Parathyroid adenoma (tissue), 2 donors: ENCODE measurements around the gene HOXB6.

Experiments
- H2AFZ ChIP-seq: fragments of 300-600 bp; sonication (generic); one replicate; pipeline ENCODE4 v1.7.0; 2017; ENCODE audit warnings: antibody characterized with exemption, mild to moderate bottlenecking
- H3K27ac ChIP-seq: fragments of 300-600 bp; sonication (generic); one replicate; pipeline ENCODE4 v1.7.0; 2017
- H3K27me3 ChIP-seq: fragments of 300-600 bp; sonication (generic); one replicate; pipeline ENCODE4 v1.7.0; 2017; ENCODE audit warnings: low read length; ENCODE audit not compliant: control insufficient read depth, insufficient read depth
- H3K36me3 ChIP-seq: fragments of 300-600 bp; sonication (generic); one replicate; pipeline ENCODE4 v1.7.0; 2017; ENCODE audit warnings: low read length; ENCODE audit not compliant: control insufficient read depth, insufficient read depth
- H3K4me1 ChIP-seq: fragments of 300-600 bp; sonication (generic); one replicate; pipeline ENCODE4 v1.7.0; 2017; ENCODE audit warnings: control low read depth
- H3K4me2 ChIP-seq: fragments of 300-600 bp; sonication (generic); one replicate; pipeline ENCODE4 v1.7.0; 2017; ENCODE audit warnings: low read length
- H3K4me3 ChIP-seq: fragments of 300-600 bp; sonication (generic); one replicate; pipeline ENCODE4 v1.7.0; 2017; ENCODE audit warnings: low read depth, low read length
- H3K79me2 ChIP-seq: fragments of 300-600 bp; sonication (generic); one replicate; pipeline ENCODE4 v1.7.0; 2017; ENCODE audit warnings: control low read depth
- H3K9ac ChIP-seq: fragments of 300-600 bp; sonication (generic); one replicate; pipeline ENCODE4 v1.7.0; 2017; ENCODE audit warnings: mild to moderate bottlenecking
- H3K9me3 ChIP-seq: fragments of 300-600 bp; sonication (generic); one replicate; pipeline ENCODE4 v1.7.0; 2017; ENCODE audit warnings: low read length; ENCODE audit not compliant: control insufficient read depth
- TF ChIP-seq, protein P1 (sequence below): fragments of 300-600 bp; sonication (generic); IDR thresholded peaks from one replicate; pipeline ENCODE4 v1.7.0; 2017; ENCODE audit warnings: antibody characterized with exemption, mild to moderate bottlenecking
- donor health status: primary hyperparathyroidism.

HOXB6 gene

DNA sequence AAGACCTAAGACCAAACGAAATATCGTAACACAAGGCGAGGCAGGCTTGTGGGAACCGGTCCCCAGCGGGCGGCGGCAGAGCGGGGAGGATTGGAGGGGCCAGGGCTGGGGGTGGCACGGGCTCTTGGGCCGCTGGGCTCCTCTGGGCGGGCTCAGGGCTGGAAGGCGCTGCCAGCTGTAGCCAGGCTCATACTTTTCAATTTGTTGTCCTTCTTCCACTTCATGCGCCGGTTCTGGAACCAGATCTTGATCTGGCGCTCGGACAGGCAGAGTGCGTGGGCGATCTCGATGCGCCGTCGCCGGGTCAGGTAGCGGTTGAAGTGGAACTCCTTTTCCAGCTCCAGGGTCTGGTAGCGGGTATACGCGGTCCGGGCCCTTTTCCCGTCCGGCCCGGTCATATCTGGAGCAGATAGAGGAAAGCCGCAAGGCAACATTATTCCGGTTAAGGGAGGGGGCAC lies 12.7 kb downstream of the HOXB6 start:
- TF ChIP-seq, protein P1, sequence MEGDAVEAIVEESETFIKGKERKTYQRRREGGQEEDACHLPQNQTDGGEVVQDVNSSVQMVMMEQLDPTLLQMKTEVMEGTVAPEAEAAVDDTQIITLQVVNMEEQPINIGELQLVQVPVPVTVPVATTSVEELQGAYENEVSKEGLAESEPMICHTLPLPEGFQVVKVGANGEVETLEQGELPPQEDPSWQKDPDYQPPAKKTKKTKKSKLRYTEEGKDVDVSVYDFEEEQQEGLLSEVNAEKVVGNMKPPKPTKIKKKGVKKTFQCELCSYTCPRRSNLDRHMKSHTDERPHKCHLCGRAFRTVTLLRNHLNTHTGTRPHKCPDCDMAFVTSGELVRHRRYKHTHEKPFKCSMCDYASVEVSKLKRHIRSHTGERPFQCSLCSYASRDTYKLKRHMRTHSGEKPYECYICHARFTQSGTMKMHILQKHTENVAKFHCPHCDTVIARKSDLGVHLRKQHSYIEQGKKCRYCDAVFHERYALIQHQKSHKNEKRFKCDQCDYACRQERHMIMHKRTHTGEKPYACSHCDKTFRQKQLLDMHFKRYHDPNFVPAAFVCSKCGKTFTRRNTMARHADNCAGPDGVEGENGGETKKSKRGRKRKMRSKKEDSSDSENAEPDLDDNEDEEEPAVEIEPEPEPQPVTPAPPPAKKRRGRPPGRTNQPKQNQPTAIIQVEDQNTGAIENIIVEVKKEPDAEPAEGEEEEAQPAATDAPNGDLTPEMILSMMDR, result no peak
- H3K4me2 ChIP-seq, result no peak overlapping the region
- H3K27me3 ChIP-seq, result no peaks in the 10 kb centered on the region
- no peak overlapping the region for H2AFZ ChIP-seq
- no peaks in the 10 kb centered on the region for H3K9me3 ChIP-seq
- H3K4me3 ChIP-seq, result no peak overlapping the region
- H3K4me1 ChIP-seq, result no peaks in the 10 kb centered on the region
- no peak overlapping the region for H3K27ac ChIP-seq
- no peaks in the 10 kb centered on the region for H3K36me3 ChIP-seq
- H3K9ac ChIP-seq, result no peak overlapping the region
- no peaks in the 10 kb centered on the region for H3K79me2 ChIP-seq

DNA sequence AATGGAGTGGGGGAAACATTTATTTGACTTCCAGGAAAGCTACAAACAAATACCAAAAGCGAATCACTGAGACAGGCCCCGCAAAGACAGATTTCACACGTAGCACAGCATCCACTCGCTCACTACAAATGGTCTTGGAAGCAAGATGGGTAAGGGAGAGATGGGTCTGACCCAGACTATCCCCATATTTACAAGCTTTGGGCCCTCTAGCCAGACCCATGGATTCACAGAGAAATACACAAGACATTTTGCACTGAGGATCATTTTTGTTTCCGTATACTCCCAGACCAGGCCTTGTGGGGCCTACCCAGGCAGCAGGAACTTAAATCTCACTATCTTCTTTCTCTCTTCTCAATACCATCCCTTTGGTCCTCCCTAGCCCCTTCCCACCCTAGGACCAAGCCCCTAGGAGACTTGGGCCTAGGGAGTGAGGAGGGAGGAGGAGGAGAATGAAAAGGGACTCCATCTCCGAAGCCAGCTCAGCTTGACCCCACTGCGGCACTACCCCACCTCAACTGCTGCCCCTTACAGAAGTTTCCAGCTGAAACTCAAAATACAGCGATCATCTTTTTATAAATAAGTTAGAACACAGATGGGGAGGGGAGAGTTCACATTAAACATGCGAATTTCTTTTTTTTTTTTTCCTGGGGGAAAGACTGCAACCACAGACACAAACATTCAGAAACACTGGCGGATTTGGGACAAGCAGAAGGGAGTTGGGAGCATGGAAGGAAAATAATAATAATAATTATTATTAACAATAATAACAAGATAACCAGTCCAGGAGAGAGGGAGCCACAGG lies 13.3 kb downstream of the HOXB6 start:
- TF ChIP-seq, protein P1, result no peak
- no peaks in the 10 kb centered on the region for H3K9me3 ChIP-seq
- H3K36me3 ChIP-seq, result no peaks in the 10 kb centered on the region
- no peak overlapping the region for H3K4me2 ChIP-seq
- no peak overlapping the region for H2AFZ ChIP-seq
- no peaks in the 10 kb centered on the region for H3K27me3 ChIP-seq
- H3K9ac ChIP-seq, result no peak overlapping the region
- H3K4me3 ChIP-seq, result no peak overlapping the region
- no peaks in the 10 kb centered on the region for H3K79me2 ChIP-seq
- no peaks in the 10 kb centered on the region for H3K4me1 ChIP-seq
- no peak overlapping the region for H3K27ac ChIP-seq

DNA sequence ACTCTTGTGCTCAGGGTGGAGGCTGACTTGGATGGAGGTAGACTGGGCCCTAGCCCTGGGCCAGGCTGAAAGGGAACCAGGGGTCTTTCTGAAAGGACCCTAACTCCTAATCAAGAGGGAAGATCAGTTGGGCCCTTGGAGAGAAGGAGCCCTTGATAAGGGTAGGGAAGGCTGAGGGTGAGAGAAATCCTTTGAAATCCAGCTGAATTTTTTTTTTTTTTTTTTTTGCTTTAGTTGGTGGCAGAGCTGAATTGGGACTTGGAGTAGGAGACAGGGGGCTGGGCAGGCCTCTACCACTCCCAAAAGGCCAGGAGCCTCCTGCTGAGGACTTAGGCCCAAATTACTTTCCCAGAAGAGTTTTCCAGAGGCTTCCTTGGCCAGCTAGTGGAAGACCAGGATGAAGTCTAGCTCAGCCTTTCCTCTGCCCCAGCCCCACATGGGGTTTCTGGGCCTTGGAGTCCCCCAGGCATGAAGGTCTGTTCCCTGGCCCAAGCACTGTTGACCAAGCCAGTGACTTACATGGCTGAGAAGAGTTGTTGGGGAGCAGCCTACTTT lies 14.1 kb downstream of the HOXB6 start:
- H2AFZ ChIP-seq, result no peak overlapping the region
- H3K79me2 ChIP-seq, result no peaks in the 10 kb centered on the region
- H3K4me1 ChIP-seq, result no peaks in the 10 kb centered on the region
- H3K36me3 ChIP-seq, result no peaks in the 10 kb centered on the region
- H3K4me3 ChIP-seq, result no peak overlapping the region
- TF ChIP-seq, protein P1, result no peak
- H3K4me2 ChIP-seq, result no peak overlapping the region
- H3K27ac ChIP-seq, result no peak overlapping the region
- no peaks in the 10 kb centered on the region for H3K9me3 ChIP-seq
- H3K27me3 ChIP-seq, result no peaks in the 10 kb centered on the region
- H3K9ac ChIP-seq, result no peak overlapping the region

DNA sequence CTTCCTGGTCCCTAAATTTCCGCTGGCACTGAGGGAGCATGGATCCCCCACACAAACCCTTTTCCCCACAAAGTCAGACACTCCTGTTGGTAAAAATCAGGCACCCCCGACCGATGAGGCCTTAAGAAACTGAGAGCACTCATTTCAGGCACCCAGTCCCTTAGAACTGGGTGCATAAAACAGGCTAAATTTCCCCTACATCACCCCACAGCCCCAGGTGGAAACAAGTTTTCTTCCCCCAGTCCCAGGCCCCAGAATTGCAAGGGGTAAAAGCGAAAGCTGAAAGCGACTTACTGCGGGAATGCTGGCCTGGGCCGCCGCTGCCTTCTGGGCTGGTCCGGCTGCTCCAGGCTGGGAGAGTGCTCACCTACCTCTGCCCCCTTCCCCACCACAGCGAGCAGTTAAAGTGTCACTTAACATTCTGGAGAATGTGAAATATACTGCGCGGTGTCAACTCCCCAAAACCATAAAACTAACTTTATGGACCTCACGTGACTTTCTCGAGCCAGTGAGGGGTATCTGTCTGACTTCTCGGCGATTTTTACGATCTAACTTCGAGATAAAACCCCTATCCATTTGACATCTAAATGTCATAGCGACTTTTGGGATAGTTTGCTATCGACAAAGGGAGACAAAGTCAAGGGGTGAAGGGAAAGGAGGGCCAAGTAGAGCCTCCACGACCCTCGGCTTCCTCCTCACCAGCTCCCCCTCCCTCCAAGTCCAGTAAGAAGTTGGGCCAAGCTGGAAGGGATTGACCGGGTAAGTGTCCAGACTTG lies 14.8 kb downstream of the HOXB6 start, which contains the start of gene HOXB3:
HOXB3 (minus strand) TSS at position 411 of the 776 bp plus-strand sequence. CDS start 37,767 bp downstream, outside the sequence.
- Histone ChIP-seq H3K27ac (no peak within 1 kb of the TSS), H3K27me3 (no peaks in the 10 kb centered on the region), H3K79me2 (no peaks in the 10 kb centered on the region), H3K4me2 (no peak within 1 kb of the TSS), H3K4me1 (no peaks in the 10 kb centered on the region), H2AFZ (no peak within 1 kb of the TSS), H3K4me3 (no peak within 1 kb of the TSS), H3K9ac (no peak within 1 kb of the TSS), H3K9me3 (no peaks in the 10 kb centered on the region), H3K36me3 (no peaks in the 10 kb centered on the region)
- TF ChIP-seq, protein P1, result no peak
